Pancreas (tissue), 10 donors: Measurements from ENCODE around the gene PASK. TPM values are rescaled to one million over a fixed set of nuclear protein-coding genes. Genes with fewer than 3 reads are reported as not detected.

ENCODE experiments used
- ATAC-seq, 4 donors: fragments of 200-7000 bp; cut with Tn5 transposase; one replicate each; pipeline versions ENCODE4 v1.8.0 to v1.9.1; 2020; ENCODE audit warnings: mild to moderate bottlenecking in 4 of 4, moderate library complexity in 4 of 4
- DNase-seq, 6 donors: peaks; one replicate each; pipeline ENCODE4 v3.0.0-alpha.2; 2020
- FAIRE-seq: peaks from 2 replicates; lab custom pipeline; 2012; peaks lifted over from hg19 to GRCh38; lab: Jason Lieb, UNC
- H3K27ac ChIP-seq, 4 donors: fragments of 200-600 bp; sonication (generic); 1 replicate in 3 of 4; 2 replicates in 1 of 4; pipeline versions ENCODE4 v1.5.0 to v1.8.0; 2020
- H3K27me3 ChIP-seq, 4 donors: fragments of 200-600 bp; one replicate each; pipeline ENCODE4 v1.8.0; 2021
- H3K36me3 ChIP-seq, 3 donors: fragments of 200-600 bp; sonication (generic) in 1 of 3; one replicate each; pipeline versions ENCODE4 v1.5.0 to v1.8.0; 2020 to 2021
- H3K4me1 ChIP-seq, 3 donors: fragments of 200-600 bp; one replicate each; pipeline ENCODE4 v1.8.0; 2021
- H3K4me3 ChIP-seq, 4 donors: fragments of 200-600 bp; sonication (generic) in 2 of 4; one replicate each; pipeline versions ENCODE4 v1.5.0 to v1.8.0; 2020 to 2021
- H3K9me3 ChIP-seq, 4 donors: fragments of 200-600 bp; one replicate each; pipeline ENCODE4 v1.8.0; 2021
- WGBS, 2 donors: extraction: QIAGEN DNeasy Blood & Tissue Kit; methylation state at CpG; one replicate each; pipeline ENCODE4 v1.1.7; 2013; 5-methylcytosine and 5-hydroxymethylcytosine counted together
- intact Hi-C, 3 donors: fragments of 100-400 bp; cut with DNase I; formaldehyde crosslinking; loops; one replicate each; pipeline versions ENCODE4 v1.11.1 to v1.14.2; 2022
- polyA plus RNA-seq, 2 donors: library from polyadenylated mRNA; stranded (reverse); fragments of 200-250 nt; gene quantifications; one replicate each; pipeline ENCODE4 v1.2.3, GENCODE V29; 2013
- total RNA-seq, 6 donors: library from RNA; stranded (reverse); fragmentation: NEBNext Ultra II Directional in 4 of 6; extraction: Animal tissue kit (Norgen Biotek cat#: 25700) in 4 of 6; gene quantifications; one replicate each; pipeline versions ENCODE4 v1.2.1 to v1.2.4, GENCODE V29; 2021 to 2023
- TF ChIP-seq, protein P1 (sequence below), 4 donors: fragments of 200-600 bp; sonication (generic) in 3 of 4; IDR thresholded peaks; one replicate each; pipeline versions ENCODE4 v1.5.0 to v1.8.0; 2021; ENCODE audit warnings: antibody characterized with exemption in 4 of 4
- donor health status: healthy with polysubstance abuse.
- donor health status: DM: no; HTN: no; CAD: no; lungs with moderate emphysema.
- donor health status: DM: no; HTN: no; CAD: no.
- donor health status: control.
- donor health status: control.
- donor health status: Bipolar disorder and iron deficiency.
- donor health status: DM: yes; HTN: yes; CAD: no.
- donor health status: DM: no; HTN: no; CAD: no.
- donor health status: DM: no; HTN: no; CAD: no.
- donor health status: DM: yes; HTN: yes; CAD: no.

The PASK gene
- total and polyA plus RNA-seq, 8 donors = 3.7 to 14.5 (median 9.2) TPM

DNA sequence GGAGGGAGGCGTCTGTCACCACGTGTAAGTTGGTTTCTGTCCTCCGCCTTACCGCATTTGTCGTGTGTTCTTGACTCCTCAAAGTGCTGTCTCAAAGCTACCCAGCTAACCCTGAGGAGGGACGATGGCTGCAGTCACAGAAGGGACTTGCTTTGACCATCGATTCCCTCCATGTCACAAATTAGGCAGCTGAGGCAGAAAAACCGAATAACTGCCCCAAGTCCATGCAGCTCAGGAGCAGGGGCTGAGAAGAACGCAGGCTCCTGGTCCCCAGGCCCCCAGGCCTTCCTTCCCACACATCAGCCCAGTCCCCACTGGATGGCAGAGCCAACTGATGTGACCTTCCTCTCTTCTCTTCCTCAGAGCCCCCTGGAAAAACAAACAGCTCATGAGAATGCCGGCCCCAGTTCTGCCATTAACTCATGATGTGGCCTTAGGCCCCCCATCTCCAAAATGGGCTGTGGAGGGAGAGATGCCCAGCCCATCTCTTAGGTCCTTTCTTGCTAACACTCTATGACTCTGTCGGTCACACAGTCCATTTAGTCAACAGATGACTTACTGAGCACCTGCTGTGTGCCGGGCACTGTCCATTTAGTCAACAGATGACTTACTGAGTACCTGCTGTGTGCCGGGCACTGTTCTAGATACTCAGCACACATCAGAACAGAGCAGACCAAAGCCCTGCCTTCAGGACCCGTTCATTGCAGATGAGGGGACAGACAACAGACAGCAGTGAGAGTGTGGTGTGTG lies 66.8 kb downstream of the PASK start:
- FAIRE-seq = no peak
- intact Hi-C loops = no loop called here
- peaks cover 0 to 14% (median 3%) of the 10 kb centered on the region in 3 donors for H3K36me3 ChIP-seq
- DNase-seq = peak in 1 of 6 donors; percentile 6
- H3K27ac ChIP-seq = no peak overlapping the region
- no peaks in the 10 kb centered on the region for H3K9me3 ChIP-seq
- 81 to 85% methylated on average over 14 of the region's 14 CpGs for WGBS, 2 donors
- ATAC-seq = no peak
- H3K4me1 ChIP-seq = no peaks in the 10 kb centered on the region
- H3K27me3 ChIP-seq = no peaks in the 10 kb centered on the region
- H3K4me3 ChIP-seq = no peak overlapping the region
- TF ChIP-seq, protein P1, sequence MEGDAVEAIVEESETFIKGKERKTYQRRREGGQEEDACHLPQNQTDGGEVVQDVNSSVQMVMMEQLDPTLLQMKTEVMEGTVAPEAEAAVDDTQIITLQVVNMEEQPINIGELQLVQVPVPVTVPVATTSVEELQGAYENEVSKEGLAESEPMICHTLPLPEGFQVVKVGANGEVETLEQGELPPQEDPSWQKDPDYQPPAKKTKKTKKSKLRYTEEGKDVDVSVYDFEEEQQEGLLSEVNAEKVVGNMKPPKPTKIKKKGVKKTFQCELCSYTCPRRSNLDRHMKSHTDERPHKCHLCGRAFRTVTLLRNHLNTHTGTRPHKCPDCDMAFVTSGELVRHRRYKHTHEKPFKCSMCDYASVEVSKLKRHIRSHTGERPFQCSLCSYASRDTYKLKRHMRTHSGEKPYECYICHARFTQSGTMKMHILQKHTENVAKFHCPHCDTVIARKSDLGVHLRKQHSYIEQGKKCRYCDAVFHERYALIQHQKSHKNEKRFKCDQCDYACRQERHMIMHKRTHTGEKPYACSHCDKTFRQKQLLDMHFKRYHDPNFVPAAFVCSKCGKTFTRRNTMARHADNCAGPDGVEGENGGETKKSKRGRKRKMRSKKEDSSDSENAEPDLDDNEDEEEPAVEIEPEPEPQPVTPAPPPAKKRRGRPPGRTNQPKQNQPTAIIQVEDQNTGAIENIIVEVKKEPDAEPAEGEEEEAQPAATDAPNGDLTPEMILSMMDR (IDR thresholded peaks at IDR 0.05) = no peak

DNA sequence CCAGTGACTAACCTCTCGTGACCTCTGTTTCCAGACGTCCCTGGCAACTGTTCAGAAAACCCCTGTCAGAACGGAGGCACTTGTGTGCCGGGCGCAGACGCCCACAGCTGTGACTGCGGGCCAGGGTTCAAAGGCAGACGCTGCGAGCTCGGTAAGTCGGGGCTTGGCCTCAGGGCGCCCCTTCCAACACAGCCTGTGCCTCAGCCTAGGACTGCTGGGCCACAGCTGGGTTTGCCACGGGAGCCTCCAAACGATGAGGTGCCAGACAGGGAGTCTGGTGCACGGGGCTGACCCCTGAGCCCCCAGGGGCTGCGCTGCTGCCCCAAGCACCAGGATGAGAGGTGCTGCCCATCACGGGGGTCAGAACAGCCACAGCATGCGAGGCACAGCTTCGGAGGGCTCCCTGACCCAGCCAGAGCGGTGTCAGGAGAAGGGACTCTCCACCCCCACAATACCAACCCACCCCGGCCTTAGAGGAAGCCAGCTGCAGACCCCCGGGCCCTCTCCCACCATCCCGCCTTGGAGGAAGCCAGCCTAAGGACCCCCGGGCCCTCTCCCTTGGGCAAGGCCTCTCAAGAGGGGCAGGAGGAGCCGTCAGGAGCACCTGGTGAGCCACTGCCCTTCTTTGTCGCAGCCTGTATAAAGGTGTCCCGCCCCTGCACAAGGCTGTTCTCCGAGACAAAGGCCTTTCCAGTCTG lies 67.5 kb downstream of the PASK start:
- intact Hi-C loops = no loop called here
- no peak overlapping the region for H3K4me3 ChIP-seq
- DNase-seq = peak in 1 of 6 donors; percentile 54
- FAIRE-seq = no peak
- H3K27me3 ChIP-seq = no peaks in the 10 kb centered on the region
- H3K27ac ChIP-seq = no peak overlapping the region
- no peaks in the 10 kb centered on the region for H3K4me1 ChIP-seq
- H3K9me3 ChIP-seq = no peaks in the 10 kb centered on the region
- 73 to 74% methylated on average over 28 of the region's 28 CpGs for WGBS, 2 donors
- ATAC-seq = peak in 1 of 4 donors; percentile 11
- peaks cover 0 to 7% (median 0%) of the 10 kb centered on the region in 3 donors for H3K36me3 ChIP-seq
- TF ChIP-seq, protein P1 (IDR thresholded peaks at IDR 0.05) = no peak

DNA sequence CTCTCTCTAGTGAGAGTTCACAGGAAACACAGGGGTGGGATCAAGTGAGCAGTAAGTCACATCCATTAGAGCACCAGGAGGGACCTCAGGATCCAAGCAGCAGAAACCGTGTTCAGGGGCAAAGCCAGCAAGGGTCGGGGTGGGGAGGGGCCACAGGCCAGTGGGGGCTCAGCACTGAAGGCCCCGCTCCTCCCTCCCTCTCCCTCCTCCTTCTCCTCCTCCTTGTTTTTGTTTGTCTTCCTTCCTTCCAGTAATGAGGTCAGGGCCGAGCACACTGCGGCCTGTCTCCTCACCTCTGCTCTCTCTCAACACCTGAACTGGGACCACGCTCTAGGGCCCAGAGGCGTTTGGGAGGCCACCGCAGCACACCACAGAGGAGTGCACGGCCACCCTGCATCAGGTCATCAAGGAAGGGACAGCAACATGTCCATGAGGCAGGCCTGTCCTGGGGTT lies 68.1 kb downstream of the PASK start:
- DNase-seq (no peak), FAIRE-seq (no peak)
- H3K9me3 ChIP-seq = no peaks in the 10 kb centered on the region

DNA sequence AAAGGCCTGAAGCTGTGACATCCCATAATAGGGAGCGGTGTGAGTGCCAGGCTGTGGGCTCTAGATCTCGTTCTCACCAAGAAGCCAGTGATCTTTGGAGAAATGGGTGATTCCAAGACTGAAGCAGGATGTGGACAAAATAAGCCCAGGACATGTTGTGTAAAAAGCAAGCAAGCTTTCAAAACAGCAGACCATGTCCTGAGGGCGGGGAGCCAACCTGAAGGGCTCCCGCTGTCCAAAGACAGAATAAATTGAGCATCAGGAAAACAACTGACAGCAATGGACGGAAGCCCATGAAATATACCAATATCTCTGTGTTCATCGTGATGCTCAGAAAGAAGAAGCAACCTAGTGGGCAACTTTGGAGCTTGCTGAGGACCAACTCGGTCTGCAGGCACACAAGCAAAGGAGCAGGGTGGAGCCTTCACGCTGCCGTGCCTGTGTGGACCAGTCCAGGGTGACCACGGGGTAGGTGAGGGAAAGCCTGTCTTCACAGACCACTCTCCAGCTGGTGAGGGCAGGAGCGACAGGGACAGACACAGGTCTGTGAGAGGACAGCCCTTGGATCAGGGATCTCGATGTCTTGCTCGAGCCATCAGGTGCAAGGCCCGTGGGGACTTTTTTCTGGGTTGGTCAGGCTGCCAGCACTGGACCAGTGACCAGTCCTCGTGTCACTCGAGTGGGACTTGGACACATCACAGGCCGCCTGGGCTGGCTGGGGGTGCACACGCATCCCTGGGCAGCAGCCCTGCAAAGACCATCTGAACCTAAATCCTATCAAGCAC lies 68.7 kb downstream of the PASK start:
- no peaks in the 10 kb centered on the region for H3K36me3 ChIP-seq
- no peaks in the 10 kb centered on the region for H3K27me3 ChIP-seq
- TF ChIP-seq, protein P1 (IDR thresholded peaks at IDR 0.05) = no peak
- H3K9me3 ChIP-seq = no peaks in the 10 kb centered on the region
- no peak for DNase-seq
- no peaks in the 10 kb centered on the region for H3K4me1 ChIP-seq
- intact Hi-C loops = no loop called here
- H3K27ac ChIP-seq = no peak overlapping the region
- no peak overlapping the region for H3K4me3 ChIP-seq
- no peak for ATAC-seq
- no peak for FAIRE-seq
- WGBS, 2 donors = 78 to 82% methylated on average over 18 of the region's 18 CpGs

More for the DNA sequence above, 68.1 kb downstream of the PASK start:
- Histone ChIP-seq H3K4me1 (no peaks in the 10 kb centered on the region), H3K36me3 (peaks cover 0 to under 1% (median 0%) of the 10 kb centered on the region in 3 donors), H3K27ac (no peak overlapping the region), H3K27me3 (no peaks in the 10 kb centered on the region), H3K4me3 (no peak overlapping the region)
- peak in 2 of 4 donors; percentile 7 to 8 for ATAC-seq
- 56 to 71% methylated on average over 9 of the region's 9 CpGs for WGBS, 2 donors
- intact Hi-C loops = no loop called here
- TF ChIP-seq, protein P1 (IDR thresholded peaks at IDR 0.05) = no peak
